Natural killer cell (primary cell): ENCODE data around the gene FANCG. TPM values are rescaled to one million over a fixed set of nuclear protein-coding genes. Genes with fewer than 3 reads are reported as not detected.

ENCODE experiments used
- ATAC-seq, 3 donors: fragments of 150-1000 bp in 2 of 3; fragments of 200-7000 bp in 1 of 3; cut with Tn5 transposase; 1 replicate in 1 of 3; 2 replicates in 2 of 3; pipeline ENCODE4 v1.10.0; 2021; ENCODE audit warnings: mild to moderate bottlenecking in 2 of 3, moderate library complexity in 2 of 3
- DNase-seq, 2 donors: peaks; one replicate each; pipeline versions ENCODE4 v3.0.0 to v3.0.0-alpha.2; 2013 to 2021; ENCODE audit warnings: mixed read lengths in 1 of 2
- H3K27ac ChIP-seq: one replicate; pipeline ENCODE4 v1.5.1; 2013; ENCODE audit warnings: mild to moderate bottlenecking, low read length
- H3K27me3 ChIP-seq: one replicate; pipeline ENCODE4 v1.6.1; 2013; ENCODE audit warnings: low read length; ENCODE audit not compliant: control insufficient read depth, insufficient read depth
- H3K36me3 ChIP-seq: one replicate; pipeline ENCODE4 v1.6.1; 2013; ENCODE audit warnings: low read length; ENCODE audit not compliant: control insufficient read depth, insufficient read depth
- H3K4me1 ChIP-seq: one replicate; pipeline ENCODE4 v1.6.1; 2013; ENCODE audit warnings: low read length; ENCODE audit not compliant: control insufficient read depth, insufficient read depth
- H3K4me3 ChIP-seq: one replicate; pipeline ENCODE4 v1.5.1; 2013; ENCODE audit warnings: low read length
- H3K9me3 ChIP-seq: one replicate; pipeline ENCODE4 v1.6.1; 2013; ENCODE audit warnings: low read length; ENCODE audit not compliant: control insufficient read depth, insufficient read depth
- H3K27ac Mint-ChIP-seq, 2 donors: one replicate each; pipeline ENCODE4 v1.8.0; 2022; ENCODE audit warnings: mild to moderate bottlenecking in 2 of 2, mixed read lengths in 2 of 2, moderate library complexity in 1 of 2
- H3K27me3 Mint-ChIP-seq, 2 donors: one replicate each; pipeline ENCODE4 v1.8.0; 2022; ENCODE audit warnings: low read depth in 2 of 2, mixed read lengths in 2 of 2
- H3K36me3 Mint-ChIP-seq: one replicate; pipeline ENCODE4 v1.8.0; 2022; ENCODE audit warnings: mixed read lengths
- H3K4me1 Mint-ChIP-seq, 2 donors: one replicate each; pipeline ENCODE4 v1.8.0; 2022; ENCODE audit warnings: mixed read lengths in 2 of 2
- H3K4me3 Mint-ChIP-seq: one replicate; pipeline ENCODE4 v1.8.0; 2022; ENCODE audit warnings: mild to moderate bottlenecking, moderate library complexity, mixed read lengths
- H3K9me3 Mint-ChIP-seq, 2 donors: one replicate each; pipeline ENCODE4 v1.8.0; 2022; ENCODE audit warnings: mixed read lengths in 2 of 2
- CTCF ChIP-seq: fragments of 200-600 bp; IDR thresholded peaks from one replicate; pipeline ENCODE4 v1.8.0; 2022; ENCODE audit warnings: antibody characterized with exemption
- WGBS: methylation state at CpG from one replicate; pipeline ENCODE4 v1.1.7; 2013; ENCODE audit warnings: missing lambda C conversion rate; ENCODE audit not compliant: insufficient coverage; 5-methylcytosine and 5-hydroxymethylcytosine counted together
- intact Hi-C: fragments of 100-400 bp; cut with micrococcal nuclease; formaldehyde crosslinking; loops from one replicate; pipeline ENCODE4 v1.14.2; 2022
- total RNA-seq, 4 donors: library from RNA; stranded (reverse); fragments of 120-200 nt in 1 of 4; gene quantifications; one replicate each; pipeline versions ENCODE4 v1.2.3 to v1.2.4, GENCODE V29; 2013 to 2022

FANCG gene
- total RNA-seq, result 10 to 100 TPM; 33.9 to 38.9 (median 35.7) TPM
- total RNA-seq (2013), result 19.8 TPM

- DNase-seq (peak; percentile 62 to 87), ATAC-seq (peak; percentile 93 to 96 (median 95))
- TF ChIP-seq CTCF, result no peak
- Mint-ChIP-seq H3K4me3 (peak within 1 kb of the TSS; percentile 96), H3K9me3 (no peaks in the 10 kb centered on the region), H3K27me3 (no peaks in the 10 kb centered on the region), H3K27ac (peak within 1 kb of the TSS; percentile 63 to 86), H3K4me1 (peaks cover 19 to 22% of the 10 kb centered on the region in 2 donors), H3K36me3 (no peaks in the 10 kb centered on the region)
- Histone ChIP-seq H3K9me3 (no peaks in the 10 kb centered on the region), H3K4me3 (peak within 1 kb of the TSS; percentile 76), H3K27me3 (no peaks in the 10 kb centered on the region), H3K36me3 (peaks cover 5% of the 10 kb centered on the region), H3K27ac (peak within 1 kb of the TSS; percentile 32), H3K4me1 (peaks cover 20% of the 10 kb centered on the region)
- WGBS, result 0% methylated on average over 66 of the region's 67 CpGs
- intact Hi-C loops, result loop anchor here (1.0 kb wide), 1 partner anchor 37 kb away; no protein-coding TSS in a partner anchor
Observed at GRCh38 chr9:35079426-35080341, at the start of gene FANCG. TSS of gene FANCG (minus strand) at chr9:35079942. CDS start at chr9:35079524, 418 bp downstream.

DNA sequence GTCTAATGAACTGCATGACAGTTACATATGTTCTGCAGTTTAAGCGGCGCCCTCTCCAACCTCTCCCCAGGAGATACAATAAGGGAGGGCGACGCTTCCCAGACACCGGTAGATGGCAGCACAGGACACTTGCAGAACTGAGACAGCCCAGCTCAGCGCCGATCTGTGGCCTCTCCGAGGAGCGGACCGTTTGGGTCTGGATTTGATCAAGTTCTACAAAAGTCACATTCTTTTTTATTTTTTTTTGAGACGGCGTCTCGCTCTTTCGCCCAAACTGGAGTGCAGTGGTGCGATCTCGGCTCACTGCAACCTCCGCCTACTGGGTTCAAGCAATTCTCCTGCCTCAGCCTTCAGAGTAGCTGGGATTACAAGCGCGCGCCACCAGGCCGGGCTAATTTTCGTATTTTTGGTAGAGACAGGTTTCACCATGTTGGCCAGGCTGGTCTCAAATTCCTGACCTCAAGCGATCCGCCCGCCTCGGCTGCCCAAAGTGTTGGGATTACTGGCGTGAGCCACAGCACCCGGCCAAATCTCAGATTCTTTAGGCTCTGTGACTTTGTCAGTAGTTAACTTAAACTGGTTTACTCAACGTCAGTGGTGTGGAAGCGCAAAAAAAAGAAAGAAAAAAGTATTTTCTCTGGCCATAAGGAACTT, 37.3 kb upstream of the FANCG start:
- peaks cover 38 to 45% of the 10 kb centered on the region in 2 donors for H3K4me1 Mint-ChIP-seq
- DNase-seq, result peak; percentile 73 to 97
- peak overlapping the region; percentile 92 to 95 for H3K27ac Mint-ChIP-seq
- peaks cover 0 to 9% of the 10 kb centered on the region in 2 donors for H3K27me3 Mint-ChIP-seq
- no peaks in the 10 kb centered on the region for H3K36me3 Mint-ChIP-seq
- H3K4me1 ChIP-seq, result peaks cover 41% of the 10 kb centered on the region
- peak overlapping the region; percentile 79 for H3K27ac ChIP-seq
- peak overlapping the region; percentile 97 for H3K4me3 Mint-ChIP-seq
- H3K27me3 ChIP-seq, result no peaks in the 10 kb centered on the region
- peak overlapping the region; percentile 67 for H3K4me3 ChIP-seq
- no peaks in the 10 kb centered on the region for H3K9me3 ChIP-seq
- intact Hi-C loops, result loop anchor here (1.0 to 10.0 kb wide), 7 partner anchors 14 to 698 kb away; partner anchors contain the start of genes HINT2, SPAG8, STOML2 and UNC13B
- peak; percentile 96 for TF ChIP-seq CTCF
- WGBS, result 33% methylated on average over 29 of the region's 30 CpGs
- no peaks in the 10 kb centered on the region for H3K36me3 ChIP-seq
- peak; percentile 51 to 84 (median 66) for ATAC-seq
- no peaks in the 10 kb centered on the region for H3K9me3 Mint-ChIP-seq

GRCh38 chr9:35116539-35116897, 36.8 kb upstream of the FANCG start:
- Histone ChIP-seq H3K27me3 (no peaks in the 10 kb centered on the region), H3K4me1 (peaks cover 46% of the 10 kb centered on the region), H3K4me3 (peak overlapping the region; percentile 67), H3K9me3 (no peaks in the 10 kb centered on the region), H3K36me3 (no peaks in the 10 kb centered on the region), H3K27ac (peak overlapping the region; percentile 79)
- Mint-ChIP-seq H3K9me3 (no peaks in the 10 kb centered on the region), H3K4me3 (peak overlapping the region; percentile 97), H3K36me3 (no peaks in the 10 kb centered on the region), H3K27ac (peak overlapping the region; percentile 92 to 95), H3K4me1 (peaks cover 43 to 50% of the 10 kb centered on the region in 2 donors), H3K27me3 (peaks cover 0 to 8% of the 10 kb centered on the region in 2 donors)
- WGBS, result 1% methylated on average over 12 of the region's 12 CpGs
- ATAC-seq (peak in 1 of 3 donors; percentile 3), DNase-seq (no peak)
- TF ChIP-seq CTCF, result no peak
- intact Hi-C loops, result loop anchor here (1.0 to 10.0 kb wide), 7 partner anchors 13 to 698 kb away; partner anchors contain the start of genes HINT2, SPAG8, STOML2 and UNC13B
